H1 (cell line): Measurements from ENCODE around the gene F13B. TPM values are rescaled to one million over a fixed set of nuclear protein-coding genes. Genes with fewer than 3 reads are reported as not detected.

ENCODE experiments used
- ATF2 ChIP-seq: IDR thresholded peaks from 2 replicates; pipeline ENCODE4 v1.6.1; 2012; ENCODE audit warnings: low read length, inconsistent platforms
- ATF3 ChIP-seq: IDR thresholded peaks from 2 replicates; pipeline ENCODE4 v1.6.1; 2011; ENCODE audit warnings: low read depth, mild to moderate bottlenecking, low read length; ENCODE audit not compliant: insufficient read depth
- polyA plus RNA-seq, 7 experiments: library from polyadenylated mRNA; depleted of rRNA in 3 of 7; stranded (reverse) in 5 of 7; unstranded in 2 of 7; fragments of >200 nt in 5 of 7; fragments of 200-250 nt in 2 of 7; gene quantifications; 1 replicate in 5 of 7; 2 replicates in 1 of 7; 4 replicates in 1 of 7; pipeline versions ENCODE4 v1.2.1 to v1.2.3, GENCODE V29; 2011 to 2013; ENCODE audit warnings: missing spikeins in 2 of 7, mixed read lengths in 2 of 7
- total RNA-seq: library from RNA; stranded (reverse); fragmentation: NEBNext Ultra II Directional; extraction: Animal tissue kit (Norgen Biotek cat#: 25700); gene quantifications from 2 replicates; pipeline ENCODE4 v1.2.1, GENCODE V29; 2021

Gene F13B
- total and polyA plus RNA-seq, 2 of the 8 experiments (the other 6 are each of a cell fraction or from before 2014, with no cell fraction given) = not detected

- no peak for TF ChIP-seq ATF2
- TF ChIP-seq ATF3 = 0 out of 2 replicates have a peak, but pooled peaks have one; percentile 24
- TF ChIP-seq, all 59 proteins: peak for 4
These were observed 45.3 kb downstream of the F13B start (continued) for GRCh38 chr1:197021716-197022115.
